Mesendoderm (in vitro differentiated cells): ENCODE data around the gene FGF7.
"Not testable (repeated sequence)": the region's sequence is repeated elsewhere in the genome, so short reads cannot be mapped to it uniquely, and the experiment has no call there.

Experiments
- DNase-seq: peaks from one replicate; pipeline ENCODE4 v3.0.0; 2013
- H2AK5ac ChIP-seq: 2 replicates; pipeline ENCODE4 v1.6.1; 2013; ENCODE audit warnings: low read length, inconsistent platforms
- H2BK120ac ChIP-seq: 2 replicates; pipeline ENCODE4 v1.6.1; 2013; ENCODE audit warnings: low read depth, mild to moderate bottlenecking, low read length, moderate library complexity, mixed read lengths
- H2BK15ac ChIP-seq: replicated peaks from 2 replicates; pipeline ENCODE4 v1.6.1; 2013; ENCODE audit warnings: low read depth, mild to moderate bottlenecking, moderate library complexity
- H2BK5ac ChIP-seq: 2 replicates; pipeline ENCODE4 v1.6.1; 2013; ENCODE audit warnings: low read length, inconsistent platforms
- H3K18ac ChIP-seq: 2 replicates; pipeline ENCODE4 v1.6.1; 2013; ENCODE audit warnings: mild to moderate bottlenecking, low read length, mixed read lengths
- H3K23ac ChIP-seq: one replicate; pipeline ENCODE4 v1.6.1; 2013; ENCODE audit warnings: low read length
- H3K27ac ChIP-seq: 2 replicates; pipeline ENCODE4 v1.5.1; 2013; ENCODE audit warnings: low read depth, mild to moderate bottlenecking, inconsistent platforms, low read length, moderate library complexity
- H3K27me3 ChIP-seq: 2 replicates; pipeline ENCODE4 v1.6.1; 2013; ENCODE audit warnings: low read length, control low read depth, mild to moderate bottlenecking, inconsistent platforms; ENCODE audit not compliant: insufficient read depth, poor library complexity
- H3K36me3 ChIP-seq: 2 replicates; pipeline ENCODE4 v1.6.1; 2013; ENCODE audit warnings: low read length, inconsistent platforms; ENCODE audit not compliant: control insufficient read depth, insufficient read depth
- H3K4ac ChIP-seq: one replicate; pipeline ENCODE4 v1.6.1; 2013; ENCODE audit warnings: low read depth, mild to moderate bottlenecking, low read length, moderate library complexity
- H3K4me1 ChIP-seq: 2 replicates; pipeline ENCODE4 v1.6.1; 2013; ENCODE audit warnings: low read depth, low read length, inconsistent platforms; ENCODE audit not compliant: control insufficient read depth
- H3K4me2 ChIP-seq: 2 replicates; pipeline ENCODE4 v1.6.1; 2013; ENCODE audit warnings: low read length
- H3K4me3 ChIP-seq: 2 replicates; pipeline ENCODE4 v1.5.1; 2013; ENCODE audit warnings: mild to moderate bottlenecking, low read length
- H3K56ac ChIP-seq: one replicate; pipeline ENCODE4 v1.6.1; 2013; ENCODE audit warnings: low read length
- H3K79me1 ChIP-seq: 2 replicates; pipeline ENCODE4 v1.6.1; 2013; ENCODE audit warnings: low read length, inconsistent platforms
- H3K79me2 ChIP-seq: 2 replicates; pipeline ENCODE4 v1.6.1; 2013; ENCODE audit warnings: mild to moderate bottlenecking, low read length; ENCODE audit not compliant: control insufficient read depth, insufficient read depth
- H3K9ac ChIP-seq: 2 replicates; pipeline ENCODE4 v1.6.1; 2013; ENCODE audit warnings: low read length, inconsistent platforms
- H4K5ac ChIP-seq: one replicate; pipeline ENCODE4 v1.6.1; 2013; ENCODE audit warnings: low read length
- H4K8ac ChIP-seq: one replicate; pipeline ENCODE4 v1.6.1; 2013; ENCODE audit warnings: low read depth, mild to moderate bottlenecking, control low read depth, low read length, moderate library complexity
- WGBS: extraction: QIAGEN DNeasy Blood & Tissue Kit; methylation state at CpG from one replicate; pipeline ENCODE4 v1.1.7; 2013; ENCODE audit warnings: low lambda C conversion rate, missing lambda C conversion rate; ENCODE audit not compliant: insufficient coverage; ENCODE audit errors: extremely low coverage; 5-methylcytosine and 5-hydroxymethylcytosine counted together

Gene FGF7

DNA sequence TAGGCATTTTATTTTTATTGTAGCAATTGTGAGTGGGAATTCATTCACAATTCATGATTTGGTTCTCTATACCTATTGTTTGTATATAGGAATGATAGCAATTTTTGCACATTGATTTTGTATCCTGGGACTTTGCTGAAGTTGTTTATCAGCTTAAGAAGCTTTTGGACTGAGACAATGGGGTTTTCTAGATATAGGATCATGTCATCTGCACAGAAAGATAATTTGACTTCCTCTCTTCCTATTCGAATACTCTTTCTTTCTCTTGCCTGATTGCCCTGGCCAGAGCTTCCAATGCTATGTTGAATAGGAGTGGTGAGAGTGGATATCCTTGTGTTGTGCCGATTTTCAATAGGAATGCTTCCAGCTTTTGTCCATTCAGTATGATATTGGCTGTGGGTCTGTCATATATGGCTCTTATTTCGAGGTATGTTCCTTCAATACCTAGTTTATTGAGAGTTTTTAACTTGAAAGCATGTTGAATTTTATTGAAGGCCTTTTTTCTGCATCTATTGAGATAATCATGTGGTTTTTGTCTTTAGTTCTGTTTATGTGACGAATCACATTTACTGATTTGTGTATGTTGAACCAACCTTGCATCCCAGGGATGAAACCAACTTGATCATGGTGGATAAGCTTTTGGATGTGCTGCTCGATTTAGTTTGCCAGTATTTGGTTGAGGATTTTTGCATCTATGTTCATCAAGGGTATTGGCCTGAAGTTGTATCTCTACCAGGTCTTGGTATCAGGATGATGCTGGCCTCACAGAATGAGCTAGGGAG, 20.3 kb upstream of the FGF7 start:
- H3K23ac ChIP-seq, H3K9ac ChIP-seq, H3K56ac ChIP-seq, H4K5ac ChIP-seq, DNase-seq, H3K4me2 ChIP-seq, H3K27ac ChIP-seq, H3K4ac ChIP-seq, H3K4me3 ChIP-seq, H3K36me3 ChIP-seq, H3K4me1 ChIP-seq, H2BK15ac ChIP-seq, H3K79me2 ChIP-seq, H2BK120ac ChIP-seq, H4K8ac ChIP-seq, H2AK5ac ChIP-seq, H2BK5ac ChIP-seq, H3K27me3 ChIP-seq, H3K18ac ChIP-seq, H3K79me1 ChIP-seq: not testable (repeated sequence)
- no CpG with 5 or more reads among the region's 5 CpGs for WGBS

DNA sequence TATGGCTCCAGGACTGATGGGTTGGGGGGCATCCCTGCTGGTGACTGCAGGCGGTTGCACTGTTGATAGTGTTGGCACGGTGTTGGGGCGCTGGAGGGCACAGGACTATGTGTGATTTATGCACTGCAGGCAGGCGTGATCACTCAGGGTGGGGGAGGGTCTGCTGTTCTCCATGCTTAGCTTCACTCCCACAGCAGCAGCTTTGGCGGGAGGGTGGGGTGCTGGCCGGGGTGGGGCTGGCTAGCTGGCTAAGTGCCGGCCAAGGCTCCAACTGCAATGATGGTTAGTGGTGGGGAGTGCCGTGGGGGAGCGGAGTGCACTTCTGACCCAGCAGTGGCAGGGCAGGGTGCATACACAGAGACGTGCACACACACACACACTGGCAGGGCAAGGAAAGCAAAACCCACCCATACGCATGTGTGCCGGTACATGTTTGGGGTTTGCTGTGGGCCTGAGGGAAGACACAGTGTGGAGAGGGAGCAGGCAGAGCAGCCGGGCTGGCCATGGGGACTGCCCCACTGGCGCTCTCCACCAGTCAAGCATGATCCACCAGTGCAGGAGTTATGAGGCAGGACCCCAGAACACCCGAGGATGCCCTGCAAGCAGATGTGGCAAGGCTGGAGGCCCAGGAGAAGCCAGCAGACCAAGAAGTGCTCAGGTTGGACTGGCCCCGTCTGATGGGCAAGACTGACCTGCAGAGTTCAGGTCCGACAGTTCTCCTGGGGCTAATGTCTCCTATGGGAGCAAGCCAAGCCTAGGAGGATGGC, 16.5 kb upstream of the FGF7 start:
- no peaks in the 10 kb centered on the region for H3K36me3 ChIP-seq
- WGBS: no CpG with 5 or more reads among the region's 17 CpGs

DNA sequence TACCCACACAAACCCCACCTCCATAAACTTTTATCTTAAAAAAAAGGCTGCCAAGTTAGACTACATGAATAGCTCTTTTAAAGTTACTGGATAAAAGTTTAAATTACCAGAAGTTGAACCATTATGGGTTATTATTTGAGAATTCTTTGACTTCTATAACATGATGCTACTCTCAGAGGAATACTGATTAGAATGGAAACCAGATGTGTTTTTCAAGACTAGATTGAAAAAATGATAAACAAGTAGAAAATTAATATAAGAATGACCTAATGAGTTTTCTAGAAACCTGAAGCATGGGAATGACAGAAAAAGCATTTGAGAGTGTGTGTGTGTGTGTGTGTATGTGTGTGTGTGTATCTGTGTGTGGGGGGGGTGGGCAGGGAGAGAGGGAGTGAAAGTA, 12.4 kb upstream of the FGF7 start:
- Histone ChIP-seq H3K9ac (no peak overlapping the region), H3K27me3 (no peaks in the 10 kb centered on the region), H3K79me1 (no peaks in the 10 kb centered on the region), H3K79me2 (no peaks in the 10 kb centered on the region), H2AK5ac (no peak overlapping the region), H3K4me3 (no peak overlapping the region), H4K5ac (no peak overlapping the region), H2BK15ac (no peak overlapping the region), H2BK5ac (no peak overlapping the region), H3K18ac (no peak overlapping the region), H4K8ac (no peak overlapping the region), H3K36me3 (no peaks in the 10 kb centered on the region), H3K23ac (no peak overlapping the region), H3K27ac (no peak overlapping the region), H3K56ac (no peak overlapping the region), H2BK120ac (no peak overlapping the region), H3K4me1 (no peaks in the 10 kb centered on the region), H3K4me2 (no peak overlapping the region), H3K4ac (no peak overlapping the region)
- no peak for DNase-seq

More for the DNA sequence above, 16.5 kb upstream of the FGF7 start:
- H2BK120ac ChIP-seq: no peak overlapping the region
- no peaks in the 10 kb centered on the region for H3K79me1 ChIP-seq
- H2BK5ac ChIP-seq: no peak overlapping the region
- H4K8ac ChIP-seq: no peak overlapping the region
- no peak overlapping the region for H3K18ac ChIP-seq
- H2BK15ac ChIP-seq: no peak overlapping the region
- H3K4me3 ChIP-seq: no peak overlapping the region
- no peaks in the 10 kb centered on the region for H3K27me3 ChIP-seq
- no peaks in the 10 kb centered on the region for H3K4me1 ChIP-seq
- H3K27ac ChIP-seq: no peak overlapping the region
- H3K56ac ChIP-seq: no peak overlapping the region
- H3K23ac ChIP-seq: no peak overlapping the region
- H2AK5ac ChIP-seq: no peak overlapping the region
- no peak for DNase-seq
- no peak overlapping the region for H3K9ac ChIP-seq
- H3K4ac ChIP-seq: no peak overlapping the region
- H3K79me2 ChIP-seq: no peaks in the 10 kb centered on the region
- no peak overlapping the region for H4K5ac ChIP-seq
- H3K4me2 ChIP-seq: no peak overlapping the region

DNA sequence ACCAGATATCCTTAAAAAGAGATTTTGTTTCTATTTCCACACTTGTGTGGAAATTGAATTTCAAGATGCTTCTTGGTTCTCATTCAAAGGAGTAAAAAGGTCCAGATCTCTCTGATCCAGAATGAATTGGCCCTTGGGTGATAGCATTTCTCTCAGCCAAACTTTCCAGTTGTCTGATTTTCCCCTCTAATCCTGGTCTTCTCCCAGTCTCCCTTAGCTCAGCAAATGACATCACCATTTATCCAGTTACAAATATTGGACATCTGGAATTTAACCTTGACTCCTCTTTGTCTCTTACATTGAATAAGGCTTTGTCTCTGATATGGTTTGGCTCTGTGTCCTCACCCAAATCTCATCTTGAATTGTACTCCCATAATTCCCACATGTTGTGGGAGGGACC, 10.2 kb upstream of the FGF7 start:
- Histone ChIP-seq H3K79me1 (no peaks in the 10 kb centered on the region), H2BK15ac (no peak overlapping the region), H3K79me2 (no peaks in the 10 kb centered on the region), H3K4ac (no peak overlapping the region), H3K18ac (no peak overlapping the region), H3K23ac (no peak overlapping the region), H3K9ac (no peak overlapping the region), H3K4me3 (no peak overlapping the region), H3K4me2 (no peak overlapping the region), H3K27ac (no peak overlapping the region), H3K56ac (no peak overlapping the region), H2BK120ac (no peak overlapping the region), H3K4me1 (no peaks in the 10 kb centered on the region), H2BK5ac (no peak overlapping the region), H2AK5ac (no peak overlapping the region), H4K8ac (no peak overlapping the region), H4K5ac (no peak overlapping the region), H3K27me3 (no peaks in the 10 kb centered on the region), H3K36me3 (no peaks in the 10 kb centered on the region)
- no peak for DNase-seq

DNA sequence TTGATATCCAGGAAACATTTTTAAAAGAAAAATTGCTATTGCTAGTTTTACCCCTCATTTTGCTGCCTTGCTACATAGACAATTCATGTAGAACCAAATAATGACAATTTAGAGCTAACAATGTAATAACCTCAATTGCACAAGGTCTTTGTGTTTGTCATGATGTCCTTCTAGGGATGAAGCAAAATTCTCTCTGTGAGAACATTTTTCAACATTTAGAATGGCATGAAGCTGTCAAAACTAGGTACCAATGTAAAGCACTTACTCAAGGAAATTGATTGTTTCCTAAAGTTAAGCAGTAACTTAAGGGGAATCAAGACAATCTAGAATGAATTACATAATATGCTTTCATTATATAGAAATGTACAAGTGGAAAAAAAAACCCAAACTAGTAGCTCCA, 7.9 kb upstream of the FGF7 start:
- no peaks in the 10 kb centered on the region for H3K27me3 ChIP-seq
- no peak overlapping the region for H2BK5ac ChIP-seq
- no peaks in the 10 kb centered on the region for H3K4me1 ChIP-seq
- H3K9ac ChIP-seq: no peak overlapping the region
- no peak overlapping the region for H4K8ac ChIP-seq
- no peak overlapping the region for H2BK120ac ChIP-seq
- no peak overlapping the region for H2BK15ac ChIP-seq
- no peak overlapping the region for H3K4me3 ChIP-seq
- H2AK5ac ChIP-seq: no peak overlapping the region
- no peak overlapping the region for H3K4ac ChIP-seq
- no peak overlapping the region for H3K4me2 ChIP-seq
- H3K79me2 ChIP-seq: no peaks in the 10 kb centered on the region
- H3K27ac ChIP-seq: no peak overlapping the region
- DNase-seq: no peak
- H3K56ac ChIP-seq: no peak overlapping the region
- no peak overlapping the region for H3K18ac ChIP-seq
- no peak overlapping the region for H3K23ac ChIP-seq
- no peaks in the 10 kb centered on the region for H3K36me3 ChIP-seq
- no peak overlapping the region for H4K5ac ChIP-seq
- H3K79me1 ChIP-seq: no peaks in the 10 kb centered on the region

DNA sequence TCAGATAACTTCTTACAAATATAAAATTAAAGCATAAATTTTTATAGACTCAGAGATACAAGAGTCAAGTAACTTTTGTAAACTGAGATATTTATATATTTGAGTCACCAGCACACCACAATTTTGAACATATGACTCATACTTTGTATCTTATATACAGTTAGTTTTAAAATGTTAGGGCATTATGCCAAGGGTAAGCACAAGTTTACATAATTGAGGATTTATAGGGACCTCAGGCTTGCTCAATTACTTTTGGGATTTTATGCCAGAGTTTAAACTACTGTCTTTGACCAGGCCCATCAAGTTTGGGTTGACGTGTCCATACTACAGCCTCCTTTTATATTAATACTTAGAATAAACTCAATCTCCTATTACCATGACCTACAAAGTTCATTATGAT, 7.4 kb upstream of the FGF7 start:
- Histone ChIP-seq H3K4me3 (no peak overlapping the region), H3K18ac (no peak overlapping the region), H3K9ac (no peak overlapping the region), H3K23ac (no peak overlapping the region), H3K27ac (no peak overlapping the region), H4K8ac (no peak overlapping the region), H3K79me2 (no peaks in the 10 kb centered on the region), H3K4me2 (no peak overlapping the region), H3K4me1 (no peaks in the 10 kb centered on the region), H2AK5ac (no peak overlapping the region), H2BK120ac (no peak overlapping the region), H2BK15ac (no peak overlapping the region), H3K56ac (no peak overlapping the region), H3K79me1 (no peaks in the 10 kb centered on the region), H4K5ac (no peak overlapping the region), H3K36me3 (no peaks in the 10 kb centered on the region), H2BK5ac (no peak overlapping the region), H3K27me3 (no peaks in the 10 kb centered on the region), H3K4ac (no peak overlapping the region)
- no CpG with 5 or more reads among the region's 1 CpG for WGBS
- DNase-seq: no peak
